ENCODE results near the gene TMEM204.
"Not testable (repeated sequence)": the region's sequence is repeated elsewhere in the genome, so short reads cannot be mapped to it uniquely, and the experiment has no call there.

The TMEM204 gene

GRCh38 chr16:1580256-1580655 lies 46.8 kb downstream of the TMEM204 start:
- H2AFZ ChIP-seq (ENCODE audit: low read length, unreplicated experiment), result no peak overlapping the region
- H3K4me3 ChIP-seq (ENCODE audit: low read depth, low read length), result no peak overlapping the region
- H3K27me3 ChIP-seq (ENCODE audit: insufficient read depth, low read length), result no peaks in the 10 kb centered on the region
- H3K36me3 ChIP-seq (ENCODE audit: insufficient read depth, low read length), result no peaks in the 10 kb centered on the region
- no peaks in the 10 kb centered on the region for H3K4me1 ChIP-seq (ENCODE audit: control insufficient read depth, insufficient read depth, low read length, unreplicated experiment)
- H3K27ac ChIP-seq (ENCODE audit: low read depth, low read length), result no peak overlapping the region
- H3K79me2 ChIP-seq (ENCODE audit: control insufficient read depth, insufficient read depth, low read length, unreplicated experiment), result no peaks in the 10 kb centered on the region

DNA sequence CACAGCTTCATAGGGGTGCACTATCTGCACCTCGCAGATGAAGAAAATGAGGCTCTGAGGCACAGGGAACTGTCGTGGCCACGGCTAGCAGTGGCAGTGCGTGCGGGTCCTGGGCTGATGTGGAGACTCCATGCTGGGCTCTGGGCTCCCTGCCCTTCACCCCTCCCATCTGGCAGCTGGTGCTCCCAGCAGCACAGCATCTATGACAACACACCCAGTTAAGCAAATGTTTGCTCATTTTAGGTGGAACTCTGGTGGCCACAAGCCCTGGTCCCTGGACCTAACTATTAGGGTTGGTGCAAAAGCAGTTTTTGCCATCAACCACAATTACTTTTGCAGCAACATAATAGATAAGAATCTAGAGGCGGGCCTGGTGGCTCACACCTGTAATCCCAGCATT lies 47.5 kb downstream of the TMEM204 start:
- Histone ChIP-seq H3K36me3 (ENCODE audit: insufficient read depth, low read length) (no peaks in the 10 kb centered on the region), H3K27me3 (ENCODE audit: insufficient read depth, low read length) (no peaks in the 10 kb centered on the region), H3K27ac (ENCODE audit: low read depth, low read length) (no peak overlapping the region), H2AFZ (ENCODE audit: low read length, unreplicated experiment) (no peak overlapping the region), H3K79me2 (ENCODE audit: control insufficient read depth, insufficient read depth, low read length, unreplicated experiment) (no peaks in the 10 kb centered on the region), H3K4me3 (ENCODE audit: low read depth, low read length) (no peak overlapping the region), H3K4me1 (ENCODE audit: control insufficient read depth, insufficient read depth, low read length, unreplicated experiment) (no peaks in the 10 kb centered on the region)

DNA sequence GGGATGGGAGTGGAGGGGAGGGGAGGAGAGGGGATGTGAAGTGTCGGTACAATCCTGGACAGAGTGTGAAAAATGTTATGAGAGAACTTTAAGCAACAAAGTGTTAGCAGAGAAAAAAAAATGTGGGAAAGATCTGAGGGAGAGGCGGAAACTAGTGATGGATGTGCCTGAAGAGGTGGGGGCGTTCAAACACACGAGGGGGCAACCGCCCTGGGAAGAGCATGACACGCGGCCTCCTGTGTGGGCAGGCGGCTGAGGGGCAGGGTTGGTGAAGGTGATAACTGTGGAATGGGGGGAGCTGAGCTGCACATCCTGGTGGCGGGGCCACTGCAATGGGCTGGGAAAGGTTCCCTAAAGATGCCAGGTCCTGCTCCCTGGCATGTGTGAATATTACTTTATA lies 48.3 kb downstream of the TMEM204 start:
- Histone ChIP-seq H3K27me3 (ENCODE audit: insufficient read depth, low read length) (no peaks in the 10 kb centered on the region), H3K79me2 (ENCODE audit: control insufficient read depth, insufficient read depth, low read length, unreplicated experiment) (no peaks in the 10 kb centered on the region), H3K4me3 (ENCODE audit: low read depth, low read length) (no peak overlapping the region), H2AFZ (ENCODE audit: low read length, unreplicated experiment) (no peak overlapping the region), H3K36me3 (ENCODE audit: insufficient read depth, low read length) (no peaks in the 10 kb centered on the region), H3K4me1 (ENCODE audit: control insufficient read depth, insufficient read depth, low read length, unreplicated experiment) (no peaks in the 10 kb centered on the region), H3K27ac (ENCODE audit: low read depth, low read length) (no peak overlapping the region)

GRCh38 chr16:1583180-1583579 lies 49.7 kb downstream of the TMEM204 start:
- no peaks in the 10 kb centered on the region for H3K4me1 ChIP-seq (ENCODE audit: control insufficient read depth, insufficient read depth, low read length, unreplicated experiment)
- no peak overlapping the region for H3K27ac ChIP-seq (ENCODE audit: low read depth, low read length)
- no peaks in the 10 kb centered on the region for H3K36me3 ChIP-seq (ENCODE audit: insufficient read depth, low read length)
- no peaks in the 10 kb centered on the region for H3K79me2 ChIP-seq (ENCODE audit: control insufficient read depth, insufficient read depth, low read length, unreplicated experiment)
- no peaks in the 10 kb centered on the region for H3K27me3 ChIP-seq (ENCODE audit: insufficient read depth, low read length)
- no peak overlapping the region for H2AFZ ChIP-seq (ENCODE audit: low read length, unreplicated experiment)
- no peak overlapping the region for H3K4me3 ChIP-seq (ENCODE audit: low read depth, low read length)

DNA sequence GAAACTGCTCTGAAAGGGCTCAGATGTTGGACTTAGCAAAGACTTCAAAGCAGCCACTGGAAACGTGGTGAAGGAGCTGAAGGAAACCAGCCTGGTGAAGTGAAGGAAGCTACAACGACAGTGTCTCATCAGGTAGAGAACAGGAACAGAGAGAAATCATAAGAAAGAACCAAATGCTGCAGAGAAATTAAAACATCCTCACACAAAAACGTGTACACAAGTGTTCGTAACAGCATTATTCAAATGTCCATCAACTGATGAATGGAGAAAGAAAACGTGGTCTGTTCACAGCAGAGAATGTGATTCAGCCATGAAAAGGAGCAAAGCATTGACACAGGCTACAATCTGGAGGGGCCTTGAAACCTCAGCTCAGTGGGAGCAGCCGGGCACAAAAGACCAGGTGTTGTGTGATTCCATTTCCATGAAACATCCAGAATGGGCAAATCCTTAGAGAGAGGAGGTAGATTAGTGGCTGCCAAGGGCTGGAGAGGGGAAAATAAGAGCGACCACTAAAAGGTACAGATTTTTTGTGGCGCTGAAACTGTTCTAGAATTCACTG lies 51.5 kb downstream of the TMEM204 start:
- Histone ChIP-seq H3K4me1 (ENCODE audit: control insufficient read depth, insufficient read depth, low read length, unreplicated experiment) (no peaks in the 10 kb centered on the region), H3K27me3 (ENCODE audit: insufficient read depth, low read length) (no peaks in the 10 kb centered on the region), H3K79me2 (ENCODE audit: control insufficient read depth, insufficient read depth, low read length, unreplicated experiment) (no peaks in the 10 kb centered on the region), H3K27ac (ENCODE audit: low read depth, low read length) (no peak overlapping the region), H2AFZ (ENCODE audit: low read length, unreplicated experiment) (no peak overlapping the region), H3K36me3 (ENCODE audit: insufficient read depth, low read length) (no peaks in the 10 kb centered on the region), H3K4me3 (ENCODE audit: low read depth, low read length) (no peak overlapping the region)

- no peaks in the 10 kb centered on the region for H3K4me1 ChIP-seq (ENCODE audit: control insufficient read depth, insufficient read depth, low read length, unreplicated experiment)
- H3K4me3 ChIP-seq (ENCODE audit: low read depth, low read length), result no peak overlapping the region
- H3K79me2 ChIP-seq (ENCODE audit: control insufficient read depth, insufficient read depth, low read length, unreplicated experiment), result no peaks in the 10 kb centered on the region
- H3K36me3 ChIP-seq (ENCODE audit: insufficient read depth, low read length), result no peaks in the 10 kb centered on the region
- no peak overlapping the region for H3K27ac ChIP-seq (ENCODE audit: low read depth, low read length)
- H3K27me3 ChIP-seq (ENCODE audit: insufficient read depth, low read length), result no peaks in the 10 kb centered on the region
- H2AFZ ChIP-seq (ENCODE audit: low read length, unreplicated experiment), result no peak overlapping the region
These were observed 56.9 kb downstream of the TMEM204 start for GRCh38 chr16:1590366-1590765.

DNA sequence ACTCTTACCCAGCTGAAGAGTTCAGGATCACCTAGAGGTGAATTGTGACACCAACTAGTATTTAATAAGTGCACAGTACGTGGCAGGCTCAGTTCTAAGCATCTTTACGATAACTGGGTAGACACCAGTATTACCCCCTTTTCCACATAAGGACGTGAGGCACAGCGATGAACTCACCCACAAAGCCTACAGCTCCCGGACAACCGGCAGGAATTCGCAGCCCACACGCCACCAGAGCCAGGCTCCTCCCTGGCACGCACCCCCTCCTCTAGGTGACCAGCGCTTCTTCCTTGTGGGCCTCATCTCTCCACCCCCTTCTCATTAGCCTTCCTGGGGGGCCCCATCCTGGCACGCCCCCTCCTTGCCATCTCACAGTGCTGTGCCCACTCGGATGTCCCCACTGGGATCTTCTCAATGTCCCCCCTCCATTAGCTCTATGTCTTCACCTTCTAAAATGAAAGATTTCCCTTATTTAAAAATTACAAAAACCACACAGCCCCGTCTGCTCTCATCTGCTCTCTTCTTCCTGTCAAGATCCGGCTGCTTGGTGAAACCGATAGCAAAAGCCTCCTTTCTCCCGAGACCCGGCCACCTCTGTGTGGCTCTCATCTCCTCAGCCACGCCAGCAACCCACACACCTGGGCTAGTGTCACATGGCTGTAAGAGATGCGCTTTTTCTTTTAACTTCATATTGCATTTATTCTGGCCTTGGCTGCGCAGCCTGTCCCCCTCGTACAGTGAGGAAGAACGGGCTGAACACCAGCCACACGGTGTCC lies 57.7 kb downstream of the TMEM204 start:
- Histone ChIP-seq H3K27ac (ENCODE audit: low read depth, low read length) (no peak overlapping the region), H3K27me3 (ENCODE audit: insufficient read depth, low read length) (no peaks in the 10 kb centered on the region)

GRCh38 chr16:1592446-1592845 lies 59.0 kb downstream of the TMEM204 start:
- H3K4me3 ChIP-seq (ENCODE audit: low read depth, low read length), result no peak overlapping the region
- H3K36me3 ChIP-seq (ENCODE audit: insufficient read depth, low read length), result no peaks in the 10 kb centered on the region
- H3K27me3 ChIP-seq (ENCODE audit: insufficient read depth, low read length), result no peaks in the 10 kb centered on the region
- no peak overlapping the region for H2AFZ ChIP-seq (ENCODE audit: low read length, unreplicated experiment)
- no peaks in the 10 kb centered on the region for H3K79me2 ChIP-seq (ENCODE audit: control insufficient read depth, insufficient read depth, low read length, unreplicated experiment)
- no peaks in the 10 kb centered on the region for H3K4me1 ChIP-seq (ENCODE audit: control insufficient read depth, insufficient read depth, low read length, unreplicated experiment)
- no peak overlapping the region for H3K27ac ChIP-seq (ENCODE audit: low read depth, low read length)

More for the DNA sequence above, 57.7 kb downstream of the TMEM204 start:
- no peaks in the 10 kb centered on the region for H3K79me2 ChIP-seq (ENCODE audit: control insufficient read depth, insufficient read depth, low read length, unreplicated experiment)
- H3K4me1 ChIP-seq (ENCODE audit: control insufficient read depth, insufficient read depth, low read length, unreplicated experiment), result no peaks in the 10 kb centered on the region
- H3K36me3 ChIP-seq (ENCODE audit: insufficient read depth, low read length), result no peaks in the 10 kb centered on the region
- no peak overlapping the region for H2AFZ ChIP-seq (ENCODE audit: low read length, unreplicated experiment)
- H3K4me3 ChIP-seq (ENCODE audit: low read depth, low read length), result no peak overlapping the region

DNA sequence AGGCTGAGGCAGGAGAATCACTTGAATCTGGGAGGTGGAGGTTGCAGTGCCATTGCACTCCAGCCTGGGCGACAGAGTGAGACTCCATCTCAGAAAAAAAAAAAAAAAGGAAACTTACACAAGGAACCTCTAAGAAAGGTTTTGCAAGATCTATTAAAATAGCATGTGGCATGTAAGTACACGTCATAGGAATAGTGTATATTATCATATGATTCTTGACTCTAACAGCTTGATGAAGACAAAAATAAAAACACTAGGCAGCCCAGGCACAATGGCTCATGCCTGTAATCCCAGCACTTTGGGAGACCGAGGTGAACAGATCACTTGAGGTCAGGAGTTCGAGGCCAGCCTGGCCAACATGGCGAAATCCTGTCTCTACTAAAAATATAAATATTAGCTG lies 62.0 kb downstream of the TMEM204 start:
- H3K4me3 ChIP-seq (ENCODE audit: low read depth, low read length), result not testable (repeated sequence)

GRCh38 chr16:1596516-1596915 lies 63.0 kb downstream of the TMEM204 start:
- H2AFZ ChIP-seq (ENCODE audit: low read length, unreplicated experiment), result no peak overlapping the region
- no peak overlapping the region for H3K27ac ChIP-seq (ENCODE audit: low read depth, low read length)
- no peaks in the 10 kb centered on the region for H3K27me3 ChIP-seq (ENCODE audit: insufficient read depth, low read length)
- no peaks in the 10 kb centered on the region for H3K4me1 ChIP-seq (ENCODE audit: control insufficient read depth, insufficient read depth, low read length, unreplicated experiment)
- no peaks in the 10 kb centered on the region for H3K79me2 ChIP-seq (ENCODE audit: control insufficient read depth, insufficient read depth, low read length, unreplicated experiment)
- H3K36me3 ChIP-seq (ENCODE audit: insufficient read depth, low read length), result no peaks in the 10 kb centered on the region
- no peak overlapping the region for H3K4me3 ChIP-seq (ENCODE audit: low read depth, low read length)

More for the DNA sequence above, 62.0 kb downstream of the TMEM204 start:
- H3K27ac ChIP-seq (ENCODE audit: low read depth, low read length); H3K4me1 ChIP-seq (ENCODE audit: control insufficient read depth, insufficient read depth, low read length, unreplicated experiment); H3K36me3 ChIP-seq (ENCODE audit: insufficient read depth, low read length); H3K27me3 ChIP-seq (ENCODE audit: insufficient read depth, low read length); H2AFZ ChIP-seq (ENCODE audit: low read length, unreplicated experiment); H3K79me2 ChIP-seq (ENCODE audit: control insufficient read depth, insufficient read depth, low read length, unreplicated experiment): not testable (repeated sequence)

DNA sequence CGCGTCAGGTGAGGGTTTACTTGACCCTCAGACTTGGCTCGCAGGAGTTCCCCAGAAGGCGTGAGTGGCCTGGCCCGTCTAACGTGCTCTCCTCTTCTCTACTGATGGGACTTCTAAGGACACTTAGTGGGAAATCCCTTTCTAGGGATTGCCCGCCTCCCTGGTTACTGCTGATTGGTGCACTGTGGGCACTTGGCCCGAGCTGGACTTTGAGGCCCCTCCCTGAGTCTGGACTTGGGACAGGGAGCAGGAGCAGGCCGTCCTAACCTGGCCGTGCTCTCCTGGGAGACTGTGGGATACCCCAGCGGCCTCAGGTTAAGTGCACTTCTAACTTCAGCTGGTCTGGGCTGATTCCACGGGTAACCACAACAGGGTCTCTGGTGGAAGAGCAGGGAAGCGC lies 63.7 kb downstream of the TMEM204 start:
- H3K4me3 ChIP-seq (ENCODE audit: low read depth, low read length), result no peak overlapping the region
- H3K4me1 ChIP-seq (ENCODE audit: control insufficient read depth, insufficient read depth, low read length, unreplicated experiment), result no peaks in the 10 kb centered on the region
- no peaks in the 10 kb centered on the region for H3K79me2 ChIP-seq (ENCODE audit: control insufficient read depth, insufficient read depth, low read length, unreplicated experiment)
- no peak overlapping the region for H2AFZ ChIP-seq (ENCODE audit: low read length, unreplicated experiment)
- H3K27ac ChIP-seq (ENCODE audit: low read depth, low read length), result no peak overlapping the region
- no peaks in the 10 kb centered on the region for H3K36me3 ChIP-seq (ENCODE audit: insufficient read depth, low read length)
- no peaks in the 10 kb centered on the region for H3K27me3 ChIP-seq (ENCODE audit: insufficient read depth, low read length)

Measured in ACC112 (cell line).